Central memory CD8-positive, alpha-beta T cell (primary cell): ENCODE results near the gene STIM2.
"Not testable (repeated sequence)": the region's sequence is repeated elsewhere in the genome, so short reads cannot be mapped to it uniquely, and the experiment has no call there.

Source experiments
- ATAC-seq: fragments of 150-1000 bp; cut with Tn5 transposase; replicated peaks from 2 replicates; pipeline ENCODE4 v1.10.0; 2022; ENCODE audit warnings: mild to moderate bottlenecking, moderate FRiP score, moderate number of reproducible peaks; ENCODE audit not compliant: poor library complexity, severe bottlenecking; ENCODE audit errors: extremely low read depth
- DNase-seq, 2 donors: peaks; one replicate each; pipeline ENCODE4 v3.0.0; 2021; ENCODE audit warnings: low spot score in 2 of 2
- H3K27ac Mint-ChIP-seq: one replicate; pipeline ENCODE4 v1.8.0; 2022; ENCODE audit warnings: low read depth, mild to moderate bottlenecking, moderate library complexity, mixed read lengths
- H3K27me3 Mint-ChIP-seq: one replicate; pipeline ENCODE4 v1.8.0; 2022; ENCODE audit warnings: mixed read lengths
- H3K36me3 Mint-ChIP-seq: one replicate; pipeline ENCODE4 v1.8.0; 2022; ENCODE audit warnings: mild to moderate bottlenecking, moderate library complexity, mixed read lengths; ENCODE audit not compliant: insufficient read depth
- H3K4me1 Mint-ChIP-seq: one replicate; pipeline ENCODE4 v1.8.0; 2022; ENCODE audit warnings: mixed read lengths
- H3K4me3 Mint-ChIP-seq: one replicate; pipeline ENCODE4 v1.8.0; 2022; ENCODE audit warnings: mild to moderate bottlenecking, moderate library complexity, mixed read lengths
- H3K9me3 Mint-ChIP-seq: one replicate; pipeline ENCODE4 v1.8.0; 2022; ENCODE audit warnings: mixed read lengths

STIM2 gene

GRCh38 chr4:27020203-27020602 is 159.6 kb downstream of the STIM2 start:
- H3K4me3 Mint-ChIP-seq = no peak overlapping the region
- DNase-seq (no peak), ATAC-seq (no peak)
- no peak overlapping the region for H3K27ac Mint-ChIP-seq
- H3K9me3 Mint-ChIP-seq = peaks cover 5% of the 10 kb centered on the region
- peaks cover 47% of the 10 kb centered on the region for H3K36me3 Mint-ChIP-seq
- H3K4me1 Mint-ChIP-seq = peaks cover 29% of the 10 kb centered on the region
- H3K27me3 Mint-ChIP-seq = no peaks in the 10 kb centered on the region

GRCh38 chr4:27020603-27021002 is 160.0 kb downstream of the STIM2 start:
- Mint-ChIP-seq H3K9me3 (peaks cover 5% of the 10 kb centered on the region), H3K27ac (no peak overlapping the region), H3K4me3 (no peak overlapping the region), H3K27me3 (no peaks in the 10 kb centered on the region), H3K4me1 (peaks cover 26% of the 10 kb centered on the region), H3K36me3 (peaks cover 47% of the 10 kb centered on the region)
- DNase-seq = no peak
- ATAC-seq = no peak

- H3K27me3 Mint-ChIP-seq = no peaks in the 10 kb centered on the region
- H3K4me1 Mint-ChIP-seq = peaks cover 10% of the 10 kb centered on the region
- peaks cover 43% of the 10 kb centered on the region for H3K36me3 Mint-ChIP-seq
- no peaks in the 10 kb centered on the region for H3K9me3 Mint-ChIP-seq
- H3K4me3 Mint-ChIP-seq = no peak overlapping the region
- H3K27ac Mint-ChIP-seq = no peak overlapping the region
- ATAC-seq = no peak
- no peak for DNase-seq
Observed at GRCh38 chr4:27022963-27023362, 162.3 kb downstream of the STIM2 start.

GRCh38 chr4:27023366-27023765 is 162.7 kb downstream of the STIM2 start:
- no peaks in the 10 kb centered on the region for H3K27me3 Mint-ChIP-seq
- no peak overlapping the region for H3K27ac Mint-ChIP-seq

GRCh38 chr4:27024805-27025204 is 164.2 kb downstream of the STIM2 start:
- no peak for ATAC-seq
- peaks cover 35% of the 10 kb centered on the region for H3K36me3 Mint-ChIP-seq
- H3K27me3 Mint-ChIP-seq = no peaks in the 10 kb centered on the region
- no peaks in the 10 kb centered on the region for H3K9me3 Mint-ChIP-seq
- peaks cover 4% of the 10 kb centered on the region for H3K4me1 Mint-ChIP-seq
- H3K27ac Mint-ChIP-seq = peak overlapping the region; percentile 56
- no peak for DNase-seq
- no peak overlapping the region for H3K4me3 Mint-ChIP-seq

More at GRCh38 chr4:27023366-27023765, 162.7 kb downstream of the STIM2 start:
- no peak for ATAC-seq
- DNase-seq = no peak
- no peak overlapping the region for H3K4me3 Mint-ChIP-seq
- H3K9me3 Mint-ChIP-seq = no peaks in the 10 kb centered on the region
- peaks cover 41% of the 10 kb centered on the region for H3K36me3 Mint-ChIP-seq
- H3K4me1 Mint-ChIP-seq = peaks cover 6% of the 10 kb centered on the region

GRCh38 chr4:27027428-27027827 is 166.8 kb downstream of the STIM2 start:
- Mint-ChIP-seq H3K27ac (no peak overlapping the region), H3K27me3 (no peaks in the 10 kb centered on the region), H3K9me3 (no peaks in the 10 kb centered on the region), H3K4me3 (no peak overlapping the region), H3K36me3 (peaks cover 18% of the 10 kb centered on the region), H3K4me1 (peaks cover 4% of the 10 kb centered on the region)
- no peak for DNase-seq
- ATAC-seq = no peak

GRCh38 chr4:27035127-27035526 is 174.5 kb downstream of the STIM2 start:
- H3K27me3 Mint-ChIP-seq = peaks cover 37% of the 10 kb centered on the region
- not testable (repeated sequence) for H3K9me3 Mint-ChIP-seq, H3K36me3 Mint-ChIP-seq, H3K4me1 Mint-ChIP-seq, H3K27ac Mint-ChIP-seq, ATAC-seq, DNase-seq, H3K4me3 Mint-ChIP-seq

- ATAC-seq = no peak
Observed at GRCh38 chr4:27040356-27040755, 179.7 kb downstream of the STIM2 start.

GRCh38 chr4:27042411-27042810 is 181.8 kb downstream of the STIM2 start:
- Mint-ChIP-seq H3K4me3 (no peak overlapping the region), H3K27me3 (peaks cover 89% of the 10 kb centered on the region), H3K27ac (no peak overlapping the region), H3K4me1 (no peaks in the 10 kb centered on the region), H3K36me3 (peaks cover 2% of the 10 kb centered on the region), H3K9me3 (peaks cover 5% of the 10 kb centered on the region)
- DNase-seq (no peak), ATAC-seq (no peak)

More at GRCh38 chr4:27040356-27040755, 179.7 kb downstream of the STIM2 start:
- DNase-seq = no peak
- H3K27me3 Mint-ChIP-seq = peaks cover 84% of the 10 kb centered on the region
- H3K36me3 Mint-ChIP-seq = peaks cover 2% of the 10 kb centered on the region
- no peak overlapping the region for H3K27ac Mint-ChIP-seq
- H3K9me3 Mint-ChIP-seq = peaks cover 12% of the 10 kb centered on the region
- H3K4me3 Mint-ChIP-seq = no peak overlapping the region
- no peaks in the 10 kb centered on the region for H3K4me1 Mint-ChIP-seq

GRCh38 chr4:27043200-27043599 is 182.6 kb downstream of the STIM2 start:
- peaks cover 88% of the 10 kb centered on the region for H3K27me3 Mint-ChIP-seq
- no peak for ATAC-seq
- H3K9me3 Mint-ChIP-seq = peaks cover 5% of the 10 kb centered on the region
- no peak overlapping the region for H3K4me3 Mint-ChIP-seq
- no peak overlapping the region for H3K27ac Mint-ChIP-seq
- H3K4me1 Mint-ChIP-seq = no peaks in the 10 kb centered on the region
- DNase-seq = no peak
- H3K36me3 Mint-ChIP-seq = peaks cover 2% of the 10 kb centered on the region

GRCh38 chr4:27046851-27047250 is 186.2 kb downstream of the STIM2 start:
- no peak overlapping the region for H3K27ac Mint-ChIP-seq
- ATAC-seq = no peak
- H3K27me3 Mint-ChIP-seq = peaks cover 99% of the 10 kb centered on the region
- no peak overlapping the region for H3K4me3 Mint-ChIP-seq
- peaks cover 5% of the 10 kb centered on the region for H3K9me3 Mint-ChIP-seq
- H3K36me3 Mint-ChIP-seq = peaks cover 2% of the 10 kb centered on the region
- no peak for DNase-seq
- H3K4me1 Mint-ChIP-seq = no peaks in the 10 kb centered on the region

GRCh38 chr4:27048429-27049238 is 188.0 kb downstream of the STIM2 start:
- H3K4me1 Mint-ChIP-seq = no peaks in the 10 kb centered on the region
- H3K27ac Mint-ChIP-seq = no peak overlapping the region
- ATAC-seq = no peak
- H3K4me3 Mint-ChIP-seq = no peak overlapping the region
- H3K36me3 Mint-ChIP-seq = peaks cover 2% of the 10 kb centered on the region
- H3K27me3 Mint-ChIP-seq = peaks cover 99% of the 10 kb centered on the region
- peaks cover 5% of the 10 kb centered on the region for H3K9me3 Mint-ChIP-seq
- DNase-seq = no peak

GRCh38 chr4:27049239-27049829 is 188.7 kb downstream of the STIM2 start:
- DNase-seq = no peak
- no peaks in the 10 kb centered on the region for H3K9me3 Mint-ChIP-seq
- H3K4me1 Mint-ChIP-seq = no peaks in the 10 kb centered on the region
- peaks cover 96% of the 10 kb centered on the region for H3K27me3 Mint-ChIP-seq
- no peak overlapping the region for H3K4me3 Mint-ChIP-seq
- H3K27ac Mint-ChIP-seq = no peak overlapping the region
- ATAC-seq = no peak
- peaks cover 2% of the 10 kb centered on the region for H3K36me3 Mint-ChIP-seq
